ENCODE data around the gene DPM1.

DPM1 gene

GRCh38 chr20:50898475-50898874, 59.9 kb downstream of the DPM1 start:
- H3K36me3 ChIP-seq (ENCODE audit: insufficient read depth, low read length), result peaks cover 98% of the 10 kb centered on the region
- TF ChIP-seq, protein P1, sequence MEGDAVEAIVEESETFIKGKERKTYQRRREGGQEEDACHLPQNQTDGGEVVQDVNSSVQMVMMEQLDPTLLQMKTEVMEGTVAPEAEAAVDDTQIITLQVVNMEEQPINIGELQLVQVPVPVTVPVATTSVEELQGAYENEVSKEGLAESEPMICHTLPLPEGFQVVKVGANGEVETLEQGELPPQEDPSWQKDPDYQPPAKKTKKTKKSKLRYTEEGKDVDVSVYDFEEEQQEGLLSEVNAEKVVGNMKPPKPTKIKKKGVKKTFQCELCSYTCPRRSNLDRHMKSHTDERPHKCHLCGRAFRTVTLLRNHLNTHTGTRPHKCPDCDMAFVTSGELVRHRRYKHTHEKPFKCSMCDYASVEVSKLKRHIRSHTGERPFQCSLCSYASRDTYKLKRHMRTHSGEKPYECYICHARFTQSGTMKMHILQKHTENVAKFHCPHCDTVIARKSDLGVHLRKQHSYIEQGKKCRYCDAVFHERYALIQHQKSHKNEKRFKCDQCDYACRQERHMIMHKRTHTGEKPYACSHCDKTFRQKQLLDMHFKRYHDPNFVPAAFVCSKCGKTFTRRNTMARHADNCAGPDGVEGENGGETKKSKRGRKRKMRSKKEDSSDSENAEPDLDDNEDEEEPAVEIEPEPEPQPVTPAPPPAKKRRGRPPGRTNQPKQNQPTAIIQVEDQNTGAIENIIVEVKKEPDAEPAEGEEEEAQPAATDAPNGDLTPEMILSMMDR (IDR thresholded peaks at IDR 0.05; ENCODE audit: low read length), result no peak
- H4K20me1 ChIP-seq (ENCODE audit: insufficient read depth, low read length), result peaks cover 4% of the 10 kb centered on the region
- H2AFZ ChIP-seq (ENCODE audit: low read length), result no peak overlapping the region
- no peaks in the 10 kb centered on the region for H3F3A ChIP-seq (ENCODE audit: insufficient read depth, low read length)
- H3K9ac ChIP-seq (ENCODE audit: low read length), result no peak overlapping the region
- no peaks in the 10 kb centered on the region for H3K9me2 ChIP-seq (ENCODE audit: low read depth, low read length)
- peaks cover 18% of the 10 kb centered on the region for H3K79me2 ChIP-seq (ENCODE audit: insufficient read depth, low read length)
- H3K27ac ChIP-seq (ENCODE audit: low read depth, low read length, poor library complexity, severe bottlenecking), result no peak overlapping the region
- no peak overlapping the region for H3K4me3 ChIP-seq (ENCODE audit: low read depth, low read length, poor library complexity, severe bottlenecking)
- no peaks in the 10 kb centered on the region for H3K27me3 ChIP-seq (ENCODE audit: insufficient read depth, low read length)
- no peaks in the 10 kb centered on the region for H3K4me1 ChIP-seq (ENCODE audit: insufficient read depth, low read length, severe bottlenecking)
- no peak overlapping the region for H3K4me2 ChIP-seq (ENCODE audit: low read length)
- H3K9me3 ChIP-seq (ENCODE audit: low read length), result no peaks in the 10 kb centered on the region

- H3K9me3 ChIP-seq (ENCODE audit: low read length), result no peaks in the 10 kb centered on the region
- H3K27ac ChIP-seq (ENCODE audit: low read depth, low read length, poor library complexity, severe bottlenecking), result no peak overlapping the region
- H3K36me3 ChIP-seq (ENCODE audit: insufficient read depth, low read length), result peaks cover 98% of the 10 kb centered on the region
- H2AFZ ChIP-seq (ENCODE audit: low read length), result no peak overlapping the region
- H3K9ac ChIP-seq (ENCODE audit: low read length), result no peak overlapping the region
- no peak for TF ChIP-seq EZH2 (IDR thresholded peaks at IDR 0.05; ENCODE audit: borderline replicate concordance, low read length)
- TF ChIP-seq, protein P1 (IDR thresholded peaks at IDR 0.05; ENCODE audit: low read length), result no peak
- no peak overlapping the region for H3K4me3 ChIP-seq (ENCODE audit: low read depth, low read length, poor library complexity, severe bottlenecking)
- H3K79me2 ChIP-seq (ENCODE audit: insufficient read depth, low read length), result no peaks in the 10 kb centered on the region
- no peaks in the 10 kb centered on the region; the same call in 1 of the 2 replicates for H3F3A ChIP-seq (ENCODE audit: insufficient read depth, low read length)
- no peaks in the 10 kb centered on the region for H3K4me1 ChIP-seq (ENCODE audit: insufficient read depth, low read length, severe bottlenecking)
- no peaks in the 10 kb centered on the region for H3K27me3 ChIP-seq (ENCODE audit: insufficient read depth, low read length)
- H3K9me2 ChIP-seq (ENCODE audit: low read depth, low read length), result no peaks in the 10 kb centered on the region
- peaks cover 2% of the 10 kb centered on the region; the same call in 1 of the 2 replicates for H4K20me1 ChIP-seq (ENCODE audit: insufficient read depth, low read length)
- H3K4me2 ChIP-seq (ENCODE audit: low read length), result no peak overlapping the region
Observed at GRCh38 chr20:50895111-50895830, 63.1 kb downstream of the DPM1 start.

GRCh38 chr20:50893620-50894019, 64.7 kb downstream of the DPM1 start:
- no peaks in the 10 kb centered on the region for H3K4me1 ChIP-seq (ENCODE audit: insufficient read depth, low read length, severe bottlenecking)
- H2AFZ ChIP-seq (ENCODE audit: low read length), result no peak overlapping the region
- no peak for TF ChIP-seq EZH2 (IDR thresholded peaks at IDR 0.05; ENCODE audit: borderline replicate concordance, low read length)
- H3K4me3 ChIP-seq (ENCODE audit: low read depth, low read length, poor library complexity, severe bottlenecking), result no peak overlapping the region
- peaks cover 96% of the 10 kb centered on the region for H3K36me3 ChIP-seq (ENCODE audit: insufficient read depth, low read length)
- H3K9me3 ChIP-seq (ENCODE audit: low read length), result no peaks in the 10 kb centered on the region
- no peak overlapping the region for H3K9ac ChIP-seq (ENCODE audit: low read length)
- H3F3A ChIP-seq (ENCODE audit: insufficient read depth, low read length), result no peaks in the 10 kb centered on the region; the same call in 1 of the 2 replicates
- H3K9me2 ChIP-seq (ENCODE audit: low read depth, low read length), result no peaks in the 10 kb centered on the region
- peaks cover 2% of the 10 kb centered on the region; the same call in 1 of the 2 replicates for H4K20me1 ChIP-seq (ENCODE audit: insufficient read depth, low read length)
- H3K79me2 ChIP-seq (ENCODE audit: insufficient read depth, low read length), result no peaks in the 10 kb centered on the region
- H3K27me3 ChIP-seq (ENCODE audit: insufficient read depth, low read length), result no peaks in the 10 kb centered on the region
- H3K4me2 ChIP-seq (ENCODE audit: low read length), result no peak overlapping the region
- H3K27ac ChIP-seq (ENCODE audit: low read depth, low read length, poor library complexity, severe bottlenecking), result no peak overlapping the region

DNA sequence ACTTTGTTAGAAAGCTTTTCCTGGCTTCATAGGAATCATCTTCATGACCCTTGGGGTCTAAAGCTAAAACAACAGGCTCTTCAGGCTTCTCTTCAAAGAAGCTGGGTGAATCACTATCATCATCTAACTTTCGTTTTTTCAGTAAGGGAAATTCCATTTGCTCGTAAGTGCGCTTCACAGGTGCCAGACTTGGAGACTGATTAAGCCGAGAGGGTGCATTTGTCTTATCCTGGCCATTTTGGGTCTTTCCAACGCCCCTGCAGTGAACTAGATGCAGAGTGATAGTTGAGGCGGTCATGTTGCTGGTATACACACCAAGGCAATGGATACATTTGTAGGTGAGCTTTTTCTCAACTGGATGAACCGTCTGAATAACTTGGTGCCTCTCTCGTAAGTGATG, 65.9 kb downstream of the DPM1 start:
- H3K79me2 ChIP-seq (ENCODE audit: insufficient read depth, low read length), result no peaks in the 10 kb centered on the region
- H3K4me1 ChIP-seq (ENCODE audit: insufficient read depth, low read length, severe bottlenecking), result no peaks in the 10 kb centered on the region
- no peaks in the 10 kb centered on the region; the same call in 1 of the 2 replicates for H3F3A ChIP-seq (ENCODE audit: insufficient read depth, low read length)
- no peak overlapping the region for H3K4me3 ChIP-seq (ENCODE audit: low read depth, low read length, poor library complexity, severe bottlenecking)
- TF ChIP-seq, protein P1 (IDR thresholded peaks at IDR 0.05; ENCODE audit: low read length), result no peak
- TF ChIP-seq EZH2 (IDR thresholded peaks at IDR 0.05; ENCODE audit: borderline replicate concordance, low read length), result no peak
- H3K36me3 ChIP-seq (ENCODE audit: insufficient read depth, low read length), result peaks cover 87% of the 10 kb centered on the region
- no peaks in the 10 kb centered on the region for H4K20me1 ChIP-seq (ENCODE audit: insufficient read depth, low read length)
- H2AFZ ChIP-seq (ENCODE audit: low read length), result no peak overlapping the region
- no peak overlapping the region for H3K9ac ChIP-seq (ENCODE audit: low read length)
- H3K27ac ChIP-seq (ENCODE audit: low read depth, low read length, poor library complexity, severe bottlenecking), result no peak overlapping the region
- no peaks in the 10 kb centered on the region for H3K27me3 ChIP-seq (ENCODE audit: insufficient read depth, low read length)
- H3K9me3 ChIP-seq (ENCODE audit: low read length), result no peaks in the 10 kb centered on the region
- no peaks in the 10 kb centered on the region for H3K9me2 ChIP-seq (ENCODE audit: low read depth, low read length)
- H3K4me2 ChIP-seq (ENCODE audit: low read length), result no peak overlapping the region
